ENCODE results near the gene CLTRN.
"Not testable (repeated sequence)": the region's sequence is repeated elsewhere in the genome, so short reads cannot be mapped to it uniquely, and the experiment has no call there.

CLTRN gene, protein sequence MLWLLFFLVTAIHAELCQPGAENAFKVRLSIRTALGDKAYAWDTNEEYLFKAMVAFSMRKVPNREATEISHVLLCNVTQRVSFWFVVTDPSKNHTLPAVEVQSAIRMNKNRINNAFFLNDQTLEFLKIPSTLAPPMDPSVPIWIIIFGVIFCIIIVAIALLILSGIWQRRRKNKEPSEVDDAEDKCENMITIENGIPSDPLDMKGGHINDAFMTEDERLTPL

DNA sequence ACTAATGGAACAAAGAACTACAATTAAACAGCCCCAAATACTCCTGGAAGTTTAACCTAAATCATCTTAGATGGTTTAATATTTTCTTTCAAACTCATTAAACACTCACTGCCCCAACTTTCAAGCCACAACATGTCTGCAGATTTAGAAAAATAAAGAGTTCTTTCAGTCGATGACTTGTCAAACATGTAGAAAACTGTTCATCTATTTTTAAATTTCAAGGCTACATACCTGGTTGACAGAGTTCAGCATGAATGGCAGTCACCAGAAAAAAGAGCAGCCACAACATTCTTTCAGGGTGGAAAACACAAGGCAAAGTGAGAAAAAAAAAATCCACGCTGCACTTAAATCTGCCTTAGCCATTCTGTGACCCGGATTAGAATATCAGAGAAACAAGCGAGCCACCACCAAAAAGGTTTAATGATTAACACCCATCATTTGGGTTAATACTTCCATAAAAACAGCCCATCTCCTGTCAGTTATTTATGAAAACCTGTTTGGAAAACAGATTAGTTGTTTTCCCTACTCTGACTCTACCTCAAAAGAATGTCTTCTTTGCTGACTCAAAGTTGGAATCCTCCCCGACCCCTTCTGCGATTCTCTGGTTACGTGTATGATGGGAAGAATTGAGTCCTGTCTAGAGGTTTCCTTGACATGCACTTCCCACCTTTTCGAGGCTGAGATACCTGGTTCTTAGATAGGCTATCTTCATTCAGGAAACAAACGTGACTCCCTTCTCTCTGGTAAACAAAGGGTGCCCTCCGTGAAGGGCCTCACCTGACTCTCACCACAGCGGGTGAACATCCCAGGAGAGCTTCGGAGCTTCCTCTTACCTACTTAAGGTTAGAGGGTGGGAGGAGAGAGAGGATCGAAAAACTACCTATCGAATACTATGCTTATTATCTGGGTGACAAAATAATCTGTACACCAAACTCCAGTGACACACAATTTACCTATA lies at the start of gene CLTRN:
TSS of gene CLTRN (minus strand) at position 319 of the 958 bp plus-strand sequence. CDS start at position 289, 30 bp downstream.
- no peak for TF ChIP-seq POLR2A (IDR thresholded peaks at IDR 0.05; ENCODE audit: low read depth, low read length)
- no peak for FAIRE-seq
- DNase-seq (ENCODE audit: insufficient read length, low spot score): no peak

DNA sequence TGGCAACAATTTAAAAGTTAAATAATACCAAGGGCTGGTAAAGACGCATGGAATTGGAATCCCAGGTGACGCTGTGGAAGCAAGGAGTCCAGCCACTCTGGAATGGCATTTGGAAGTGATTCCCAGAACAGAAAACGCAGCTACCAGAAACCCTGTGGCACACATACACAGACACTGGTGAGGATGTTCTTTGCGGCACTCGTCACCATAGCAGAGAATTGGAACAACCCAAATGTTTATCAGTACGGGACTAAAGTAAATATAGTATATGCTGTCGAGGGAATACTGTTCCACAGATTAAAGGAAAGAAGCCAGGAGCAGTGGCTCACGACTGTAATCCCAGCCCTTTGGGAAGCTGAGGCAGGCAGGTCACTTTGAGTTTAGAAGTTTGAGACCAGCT lies 39.7 kb upstream of the CLTRN start:
- DNase-seq (ENCODE audit: insufficient read length, low spot score); FAIRE-seq: not testable (repeated sequence)

DNA sequence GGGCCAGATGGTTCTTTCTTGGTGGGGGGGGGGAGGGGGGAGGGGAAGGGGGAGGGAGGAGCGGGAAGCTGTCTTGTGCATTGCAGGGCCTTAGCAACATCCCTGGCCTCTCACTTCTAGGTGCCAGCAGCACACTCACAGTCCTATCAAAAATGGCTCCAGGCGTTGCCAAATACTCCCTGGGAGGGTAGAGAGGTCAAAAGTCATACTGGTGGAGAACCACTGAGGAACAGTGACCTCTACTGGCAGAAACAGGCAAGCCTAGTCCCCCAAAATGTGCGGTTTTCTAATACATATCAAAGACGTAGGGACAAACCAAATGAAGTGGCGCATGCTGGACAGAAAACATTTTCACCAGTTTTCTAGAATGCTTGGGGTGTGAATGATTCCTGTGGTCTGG lies 39.2 kb upstream of the CLTRN start:
- FAIRE-seq; DNase-seq (ENCODE audit: insufficient read length, low spot score): not testable (repeated sequence)

DNA sequence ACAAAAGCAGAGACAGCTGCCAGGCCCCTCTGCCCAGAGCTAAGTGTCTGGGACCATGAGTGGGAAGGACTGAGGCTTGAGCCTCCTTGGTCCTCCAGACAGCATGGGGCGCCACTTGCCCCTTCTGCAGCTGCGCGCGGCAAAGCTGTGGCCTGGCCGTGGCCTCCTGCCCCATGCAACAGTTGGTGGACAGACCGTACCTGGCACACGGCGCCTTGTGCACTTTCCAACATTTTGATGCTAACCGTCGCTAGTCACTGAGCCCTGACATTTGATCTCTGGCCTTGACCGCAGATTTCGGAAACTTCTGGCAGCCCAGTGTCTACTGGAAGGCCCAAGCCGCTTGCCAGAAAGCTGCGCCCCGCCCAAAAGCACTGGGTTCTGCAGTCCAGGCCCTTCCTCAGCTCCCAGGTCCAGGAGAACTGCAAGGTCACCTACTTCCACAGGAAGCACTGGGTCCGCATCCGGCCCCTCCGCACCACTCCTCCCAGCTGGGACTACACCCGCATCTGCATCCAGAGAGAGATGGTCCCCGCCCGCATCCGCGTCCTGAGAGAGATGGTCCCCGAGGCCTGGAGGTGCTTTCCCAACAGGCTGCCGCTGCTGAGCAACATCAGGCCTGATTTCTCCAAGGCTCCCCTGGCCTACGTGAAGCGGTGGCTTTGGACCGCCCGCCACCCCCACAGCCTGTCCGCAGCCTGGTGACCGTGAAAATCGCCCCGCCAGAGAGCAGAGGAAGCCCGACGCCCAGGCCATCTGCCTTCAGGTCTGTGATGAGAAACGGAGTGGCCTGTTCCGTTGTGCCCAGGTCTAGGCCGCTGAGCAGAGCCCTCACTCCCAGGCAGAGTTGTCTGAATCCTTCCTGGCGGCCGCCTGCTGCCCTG lies 38.1 kb upstream of the CLTRN start:
- FAIRE-seq: no peak
- DNase-seq (ENCODE audit: insufficient read length, low spot score): no peak
- TF ChIP-seq POLR2A (IDR thresholded peaks at IDR 0.05; ENCODE audit: low read depth, low read length): no peak

DNA sequence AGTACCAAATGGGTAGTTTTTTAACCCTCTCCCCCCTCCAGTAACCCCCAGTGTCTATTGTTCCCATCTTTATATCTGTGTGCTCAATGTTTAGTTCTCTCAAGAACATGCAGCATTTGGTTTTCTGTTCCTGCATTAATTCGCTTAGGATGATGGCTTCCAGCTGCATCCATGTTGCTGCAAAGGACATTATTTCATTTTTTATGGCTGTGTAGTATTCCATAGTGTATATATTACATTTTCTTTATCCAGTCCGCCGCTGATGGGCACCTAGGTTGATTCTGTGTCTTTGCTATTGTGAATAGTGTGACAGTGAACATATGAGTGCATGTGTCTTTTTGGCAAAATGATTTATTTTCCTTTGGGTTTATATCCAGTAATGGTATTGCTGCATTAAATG lies 31.9 kb upstream of the CLTRN start:
- no peak for TF ChIP-seq POLR2A (IDR thresholded peaks at IDR 0.05; ENCODE audit: low read depth, low read length)
- FAIRE-seq: no peak
- no peak for DNase-seq (ENCODE audit: insufficient read length, low spot score)

DNA sequence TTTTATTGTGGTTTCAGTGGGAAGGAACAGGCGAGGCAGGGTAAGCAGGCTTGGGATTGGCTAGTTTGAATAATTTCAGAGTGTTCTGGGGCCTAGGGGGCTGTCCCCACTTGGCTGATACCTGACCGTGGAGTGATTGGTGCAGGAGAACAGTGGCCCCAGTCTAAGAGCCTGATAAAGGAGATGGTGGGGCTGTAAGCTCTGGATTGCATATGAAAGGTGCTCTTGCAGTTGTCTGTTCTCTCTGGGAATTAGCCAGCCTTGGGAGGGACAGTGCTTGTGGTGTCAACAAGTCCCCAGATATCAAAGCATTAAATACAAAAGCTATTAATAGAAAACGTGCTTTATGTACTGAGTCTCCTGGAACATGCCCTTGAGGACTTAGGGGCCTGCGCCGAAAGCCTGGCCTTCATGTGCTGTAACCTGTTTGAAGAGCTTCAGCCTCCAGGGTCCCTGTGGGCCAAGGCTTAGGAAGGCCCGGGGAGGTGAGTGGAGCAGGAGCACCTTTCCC lies 30.4 kb upstream of the CLTRN start:
- FAIRE-seq: no peak
- no peak for DNase-seq (ENCODE audit: insufficient read length, low spot score)
- TF ChIP-seq POLR2A (IDR thresholded peaks at IDR 0.05; ENCODE audit: low read depth, low read length): no peak

DNA sequence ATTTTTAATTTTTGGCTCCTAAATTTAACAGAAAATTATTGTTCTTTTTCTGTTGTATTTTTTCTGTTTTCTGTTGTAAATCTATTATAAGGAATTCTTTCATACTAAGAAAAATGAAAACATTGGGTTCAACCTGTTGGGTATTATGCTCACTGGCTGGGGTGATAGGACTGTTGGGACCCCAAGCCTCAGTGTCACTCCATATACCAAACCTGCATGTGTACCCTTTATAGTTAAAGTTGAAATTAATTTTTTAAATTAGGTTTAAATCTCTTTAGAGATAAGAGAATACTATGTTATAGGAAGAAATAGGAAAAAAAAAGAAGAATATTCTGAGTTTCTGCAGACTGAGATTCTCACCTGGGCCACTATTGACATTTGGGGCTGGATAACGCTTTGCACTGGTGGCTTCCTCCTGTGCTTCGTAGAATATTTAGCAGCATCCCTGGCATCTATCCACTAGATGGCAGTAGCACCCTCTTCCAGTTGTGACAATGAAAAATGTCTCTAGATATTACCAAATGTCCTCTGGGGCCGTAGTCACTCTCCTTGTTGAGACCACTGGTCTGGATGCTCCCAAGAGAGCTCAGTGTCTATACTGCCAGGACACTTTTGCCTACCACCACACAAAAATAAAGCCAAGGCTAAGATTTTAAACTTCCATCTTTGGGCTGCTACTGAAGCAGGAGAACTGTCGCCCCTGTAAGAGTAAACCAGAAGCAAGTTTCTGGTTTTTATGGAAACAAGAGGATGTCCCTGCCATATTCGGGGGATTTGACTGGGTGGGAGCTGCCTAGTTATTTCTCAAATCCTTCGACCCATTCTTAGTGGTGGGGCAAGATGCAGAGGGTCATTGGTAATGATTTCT lies 22.4 kb upstream of the CLTRN start:
- DNase-seq (ENCODE audit: insufficient read length, low spot score) (no peak), FAIRE-seq (no peak)
- TF ChIP-seq POLR2A (IDR thresholded peaks at IDR 0.05; ENCODE audit: low read depth, low read length): no peak

DNA sequence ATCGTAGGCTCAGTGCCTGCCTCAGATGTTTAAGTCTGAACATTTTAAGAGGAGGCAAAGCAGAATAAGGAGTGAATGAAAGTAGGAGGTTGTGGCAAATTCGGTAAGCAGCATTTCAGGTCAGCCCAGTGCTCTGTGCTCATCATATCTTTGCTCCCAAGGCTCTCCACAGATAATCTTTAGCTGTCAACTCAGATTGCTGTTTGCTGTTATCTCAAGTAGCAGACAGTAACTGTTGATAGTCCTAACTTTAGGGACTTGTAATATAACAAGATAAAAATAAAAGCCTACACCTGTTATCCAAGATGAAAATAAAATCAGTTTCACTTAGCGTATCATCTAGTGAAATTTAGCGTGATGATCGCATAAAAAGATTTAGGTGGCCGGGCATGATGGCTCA lies 18.6 kb upstream of the CLTRN start:
- TF ChIP-seq POLR2A (IDR thresholded peaks at IDR 0.05; ENCODE audit: low read depth, low read length): no peak
- no peak for DNase-seq (ENCODE audit: insufficient read length, low spot score)
- FAIRE-seq: no peak

DNA sequence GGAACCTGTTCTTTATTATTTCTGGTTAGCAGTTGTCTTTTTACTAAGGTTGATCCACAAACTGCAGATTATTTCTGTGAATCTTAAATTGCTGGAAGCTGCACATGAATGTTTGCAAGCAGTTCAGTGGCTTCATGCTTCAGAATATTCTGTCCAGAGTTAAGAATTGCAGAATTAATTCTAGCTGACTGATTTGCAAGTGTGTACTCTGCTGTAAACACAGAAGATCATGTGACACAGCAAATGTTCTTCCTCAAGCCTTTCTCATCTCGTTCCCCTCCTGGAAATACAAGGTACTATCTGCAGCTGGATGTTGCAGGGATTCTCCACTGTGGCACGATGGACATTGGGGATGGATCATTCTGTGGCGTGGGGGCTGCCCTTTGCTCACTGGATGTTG lies 16.8 kb upstream of the CLTRN start:
- no peak for DNase-seq (ENCODE audit: insufficient read length, low spot score)
- TF ChIP-seq POLR2A (IDR thresholded peaks at IDR 0.05; ENCODE audit: low read depth, low read length): no peak
- no peak for FAIRE-seq

DNA sequence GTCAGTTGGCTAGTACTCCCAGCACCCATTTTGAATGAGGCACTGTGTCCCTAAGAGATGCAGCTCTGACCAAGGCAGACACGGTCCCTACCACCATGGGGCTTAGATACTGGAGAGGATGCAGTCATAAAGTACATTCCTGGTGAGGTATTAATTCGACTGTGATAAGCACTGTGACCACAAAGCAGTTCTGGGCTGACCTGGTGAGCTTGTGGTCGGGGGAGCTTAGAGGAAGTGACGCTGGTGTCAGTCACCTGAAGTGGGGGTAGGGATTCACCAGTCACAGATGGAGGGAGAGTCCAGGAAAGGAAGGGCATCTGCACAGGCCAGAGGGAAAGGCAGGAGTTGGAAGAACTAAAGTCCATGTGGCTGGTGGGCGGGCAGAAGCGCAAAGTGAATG lies 15.8 kb upstream of the CLTRN start:
- FAIRE-seq (no peak), DNase-seq (ENCODE audit: insufficient read length, low spot score) (no peak)
- no peak for TF ChIP-seq POLR2A (IDR thresholded peaks at IDR 0.05; ENCODE audit: low read depth, low read length)

DNA sequence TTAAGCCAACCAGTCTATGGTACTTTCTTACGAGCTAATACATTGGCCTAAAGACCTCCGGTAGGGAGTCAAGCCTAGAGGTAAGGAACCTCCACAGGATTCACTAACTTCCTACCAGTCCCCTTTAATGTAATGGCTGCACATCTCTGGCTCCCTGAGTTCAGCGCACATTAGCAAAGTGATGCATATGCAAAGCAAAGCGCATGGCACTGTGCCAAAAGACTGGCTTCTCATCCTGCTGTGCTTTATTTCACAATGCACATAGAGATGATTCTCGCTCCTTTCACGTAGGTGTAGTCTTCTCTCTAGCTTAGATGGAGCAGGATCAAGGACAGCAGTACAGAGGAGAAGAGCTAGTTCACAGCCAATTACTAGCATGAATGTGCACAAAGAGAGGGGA lies 14.6 kb upstream of the CLTRN start:
- no peak for FAIRE-seq
- no peak for DNase-seq (ENCODE audit: insufficient read length, low spot score)
- no peak for TF ChIP-seq POLR2A (IDR thresholded peaks at IDR 0.05; ENCODE audit: low read depth, low read length)

DNA sequence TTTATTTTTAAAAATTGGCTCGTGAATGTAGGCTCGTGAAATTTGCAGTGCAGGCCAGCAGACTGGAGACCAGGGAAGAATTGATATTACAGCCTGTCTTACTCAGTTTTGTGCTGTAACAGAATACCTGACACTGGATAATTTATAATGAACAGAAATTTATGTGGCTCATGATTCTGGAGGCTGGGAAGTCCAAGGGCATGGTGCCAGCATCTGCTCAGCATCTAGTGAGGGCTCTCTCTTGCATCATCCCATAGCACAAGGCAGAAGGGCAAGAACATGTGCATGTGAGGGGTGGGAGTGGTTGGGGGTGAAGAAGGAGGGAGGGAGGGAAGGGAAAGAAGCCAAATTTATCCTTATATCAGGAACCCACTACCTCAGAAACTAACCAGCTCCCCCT lies 13.7 kb upstream of the CLTRN start:
- no peak for TF ChIP-seq POLR2A (IDR thresholded peaks at IDR 0.05; ENCODE audit: low read depth, low read length)
- FAIRE-seq: no peak
- no peak for DNase-seq (ENCODE audit: insufficient read length, low spot score)

DNA sequence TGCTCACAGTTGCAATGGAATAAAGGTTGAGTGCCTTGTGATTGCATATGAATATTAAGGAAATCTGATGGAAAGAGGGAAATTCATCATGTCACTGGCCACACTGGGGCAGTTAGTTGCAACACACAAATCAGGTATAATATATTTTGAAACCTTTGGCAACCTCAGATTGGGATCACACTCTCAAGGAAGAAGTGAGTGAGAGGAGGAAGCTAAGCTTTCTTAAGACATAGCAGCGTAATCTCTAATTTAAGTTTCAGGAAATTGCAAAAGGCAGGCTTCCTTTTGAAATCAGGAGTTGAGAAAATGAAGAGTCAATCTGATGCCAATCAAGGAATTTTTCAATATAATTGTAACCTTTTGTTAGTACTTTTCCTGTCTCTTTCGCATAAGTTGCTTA lies 12.3 kb upstream of the CLTRN start:
- DNase-seq (ENCODE audit: insufficient read length, low spot score): no peak
- FAIRE-seq: no peak
- no peak for TF ChIP-seq POLR2A (IDR thresholded peaks at IDR 0.05; ENCODE audit: low read depth, low read length)
